GM19468 (cell line): Measurements from ENCODE around the gene GPANK1.
A peak's percentile ranks its signal among the peaks of the same experiment; 100 is the strongest.

Experiments
- ATAC-seq: cut with Tn5 transposase; IDR thresholded peaks from one replicate; pipeline ENCODE4 v1.9.1; 2021; ENCODE audit warnings: mild to moderate bottlenecking, moderate library complexity, moderate number of reproducible peaks; ENCODE audit not compliant: unreplicated experiment; ENCODE audit errors: extremely low read depth

GPANK1 gene

DNA sequence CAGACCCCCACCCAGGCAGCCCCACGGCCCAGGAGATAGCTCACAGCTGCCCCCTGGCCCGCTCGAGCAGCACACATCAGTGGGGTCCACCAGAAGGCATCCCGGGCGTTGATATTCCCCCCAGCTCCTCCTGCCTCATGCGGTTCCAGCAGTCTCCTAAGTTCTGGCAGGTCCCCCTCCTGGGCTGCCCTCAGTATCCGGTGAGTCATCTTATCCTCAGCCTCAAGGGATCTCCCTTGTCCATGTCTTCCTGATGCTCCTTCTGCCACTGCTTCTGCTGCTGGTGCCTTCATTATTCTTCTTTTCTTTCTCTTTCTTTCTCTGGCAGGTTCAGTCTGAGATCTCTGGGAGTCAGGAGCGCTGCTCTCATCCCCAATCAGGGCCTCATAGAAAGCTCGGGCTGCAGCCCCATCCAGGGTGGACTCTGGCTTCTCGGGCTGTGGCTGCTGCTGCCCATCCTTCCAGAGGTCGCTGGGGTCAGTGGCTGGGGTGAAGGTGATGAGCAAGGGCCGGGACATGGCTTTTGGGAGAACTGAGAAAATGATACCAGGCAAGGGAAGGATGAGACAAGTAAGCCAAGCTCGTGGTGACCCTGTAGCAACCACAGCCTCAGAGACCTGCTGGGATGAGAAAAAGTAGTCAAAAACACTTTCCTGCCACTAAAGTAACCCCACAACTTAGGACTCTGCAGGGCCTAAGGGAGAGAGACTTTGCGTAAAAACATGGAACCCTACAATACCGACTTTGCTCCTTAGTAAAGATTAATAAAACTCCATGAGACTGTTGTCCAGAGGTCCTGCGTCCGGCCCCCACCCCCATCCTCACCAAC is 622 bp downstream of the GPANK1 start:
- no peak for ATAC-seq

DNA sequence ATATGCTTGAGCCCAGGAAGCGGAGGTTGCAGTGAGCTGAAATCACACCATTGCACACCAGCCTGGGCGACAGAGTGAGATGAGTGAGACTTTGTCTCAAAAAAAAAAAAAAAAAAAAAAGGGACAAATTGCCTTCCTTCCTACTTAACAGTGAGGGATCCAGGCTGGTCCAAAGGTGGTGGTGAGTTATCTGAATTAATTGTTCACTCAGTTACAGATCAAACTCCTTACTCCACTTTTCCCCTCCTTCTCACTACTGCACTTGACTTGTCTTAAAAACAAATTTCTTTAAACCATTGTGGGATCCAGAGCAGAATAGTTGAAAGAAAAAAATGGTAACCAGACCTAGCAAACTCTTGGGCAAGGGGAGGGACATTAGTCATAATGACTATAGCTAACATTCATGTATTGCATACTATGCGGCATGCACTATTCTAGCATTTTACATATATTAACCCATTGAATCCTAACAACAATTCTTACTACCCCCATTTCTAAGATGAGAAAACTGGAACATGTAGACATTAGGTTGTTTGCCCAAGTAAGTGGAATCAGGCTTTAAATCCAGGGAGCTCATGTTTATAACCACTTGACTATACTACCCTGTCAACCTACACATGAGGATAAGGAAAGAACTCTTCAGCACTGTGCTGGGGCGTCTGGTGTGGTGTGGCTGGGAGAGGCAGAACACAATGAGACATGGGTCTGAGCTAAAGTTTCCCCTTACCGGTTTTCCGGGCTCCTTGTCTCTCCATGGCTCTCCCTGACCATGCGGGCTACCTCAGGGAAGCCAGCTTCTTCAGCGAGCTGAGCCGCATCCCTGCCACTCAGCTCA is 1.5 kb downstream of the GPANK1 start:
- no peak for ATAC-seq

DNA sequence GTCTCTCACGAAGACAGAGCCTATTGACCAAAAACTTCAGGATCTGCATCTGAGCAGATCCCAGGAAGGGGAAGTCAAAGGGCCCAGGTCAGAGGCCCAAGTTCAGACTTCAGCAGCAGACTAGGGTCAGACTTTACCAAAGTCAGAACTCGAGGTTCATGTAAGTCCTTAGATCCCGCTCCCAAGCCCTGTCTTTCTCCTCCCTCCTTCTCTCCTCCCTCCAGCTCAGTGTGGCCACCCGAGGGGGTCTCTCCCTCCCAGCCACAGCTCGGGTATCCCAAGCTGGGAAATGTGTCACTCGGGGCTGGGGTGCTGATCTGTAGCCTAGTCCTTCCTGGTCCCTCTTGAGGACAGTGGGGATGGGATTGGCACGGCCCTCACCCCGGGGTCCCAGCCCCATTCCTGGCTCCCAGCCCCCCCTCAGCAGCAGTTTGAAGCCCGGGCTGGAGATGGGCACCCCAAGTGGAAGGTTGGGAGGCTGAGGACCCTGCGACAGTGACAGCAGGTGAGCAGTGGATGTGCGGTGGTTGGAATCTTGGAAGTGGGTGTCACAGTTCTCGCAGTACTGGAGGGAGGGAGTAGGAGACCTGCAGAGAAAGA is 2.6 kb downstream of the GPANK1 start:
- no peak for ATAC-seq

DNA sequence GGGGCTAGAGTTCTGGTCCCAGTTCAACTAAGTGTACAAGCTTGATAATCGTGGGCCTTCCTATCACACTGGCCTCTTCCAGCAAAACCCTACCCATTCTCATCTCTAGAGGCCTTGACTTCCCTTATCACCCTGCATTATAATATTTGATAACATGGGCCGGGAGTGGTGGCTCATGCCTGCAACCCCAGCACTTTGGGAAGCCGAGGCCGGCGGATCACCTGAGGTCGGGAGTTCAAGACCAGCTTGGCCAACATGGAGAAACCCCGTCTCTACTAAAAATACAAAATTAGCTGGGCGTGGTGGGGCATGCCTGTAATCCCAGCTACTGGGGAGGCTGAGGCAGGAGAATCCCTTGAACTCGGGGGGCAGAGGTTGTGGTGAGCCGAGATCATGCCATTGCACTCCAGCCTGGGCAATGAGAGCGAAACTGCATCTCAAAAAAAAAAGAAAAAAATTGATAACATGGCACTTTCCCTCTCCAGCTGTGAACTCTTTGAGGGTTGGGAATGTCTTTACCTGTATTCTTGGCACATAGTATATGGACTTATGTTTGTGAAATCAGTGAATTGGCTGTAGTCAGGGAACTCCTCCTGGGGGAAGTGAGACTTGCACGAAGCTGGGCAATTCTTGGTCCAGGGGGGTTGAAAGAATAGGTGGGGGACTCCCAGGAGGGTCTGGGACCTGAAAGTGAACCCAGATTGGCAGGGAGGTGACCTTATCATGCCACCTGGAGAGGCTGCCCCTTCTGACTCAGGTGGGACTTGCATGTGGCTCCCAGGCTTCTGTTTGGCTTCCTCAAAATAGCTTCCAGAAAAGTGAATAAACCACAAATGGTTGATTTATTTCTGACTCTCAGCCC is 3.3 kb downstream of the GPANK1 start:
- ATAC-seq: no peak

DNA sequence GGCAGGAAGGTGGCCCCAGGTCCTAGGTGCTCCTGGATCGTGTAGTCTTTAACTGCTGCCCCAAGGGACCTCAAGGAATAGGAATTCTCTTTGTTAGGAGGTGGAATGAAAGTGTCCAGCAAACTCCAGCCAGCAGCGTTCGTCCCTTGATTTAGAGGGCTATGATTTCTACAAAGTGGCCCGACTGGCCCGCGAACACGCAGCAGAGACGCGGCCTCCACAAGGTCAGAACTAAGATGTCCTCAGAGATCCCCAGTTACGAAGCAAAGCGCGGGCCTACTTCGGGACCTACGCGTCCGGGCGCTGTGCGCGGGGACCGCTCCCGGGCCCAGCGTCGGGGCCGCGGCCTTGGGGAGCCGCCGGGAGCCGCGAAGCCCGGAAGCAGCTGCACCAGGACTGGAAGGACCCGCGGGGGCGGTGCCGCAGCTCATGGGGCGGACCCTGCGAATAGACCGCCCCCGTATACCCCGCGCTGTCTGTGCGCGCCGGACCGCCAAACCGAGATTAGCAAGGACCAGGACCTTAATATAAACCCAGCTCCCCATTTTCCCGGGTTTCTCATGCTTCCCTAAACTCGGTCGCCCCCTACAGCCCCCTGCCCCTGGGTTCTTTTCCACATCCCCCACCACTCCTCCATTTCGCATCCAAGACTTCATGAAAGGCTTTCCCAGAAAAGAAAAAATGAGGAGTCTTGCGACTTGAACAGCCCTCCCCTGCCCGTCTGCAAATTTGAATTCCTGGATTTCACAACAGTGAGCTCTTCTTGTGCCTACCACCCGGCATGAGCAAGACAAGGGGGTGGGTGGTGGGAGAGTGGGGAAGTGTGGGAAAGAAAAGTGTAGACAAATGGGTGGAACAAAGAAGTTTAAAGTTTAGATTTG is 4.2 kb downstream of the GPANK1 start, which contains the start of gene C6orf47:
C6orf47 (minus strand) TSS at position 398 of the 881 bp plus-strand sequence. CDS start 831 bp downstream, outside the sequence.
- ATAC-seq: peak; percentile 40

DNA sequence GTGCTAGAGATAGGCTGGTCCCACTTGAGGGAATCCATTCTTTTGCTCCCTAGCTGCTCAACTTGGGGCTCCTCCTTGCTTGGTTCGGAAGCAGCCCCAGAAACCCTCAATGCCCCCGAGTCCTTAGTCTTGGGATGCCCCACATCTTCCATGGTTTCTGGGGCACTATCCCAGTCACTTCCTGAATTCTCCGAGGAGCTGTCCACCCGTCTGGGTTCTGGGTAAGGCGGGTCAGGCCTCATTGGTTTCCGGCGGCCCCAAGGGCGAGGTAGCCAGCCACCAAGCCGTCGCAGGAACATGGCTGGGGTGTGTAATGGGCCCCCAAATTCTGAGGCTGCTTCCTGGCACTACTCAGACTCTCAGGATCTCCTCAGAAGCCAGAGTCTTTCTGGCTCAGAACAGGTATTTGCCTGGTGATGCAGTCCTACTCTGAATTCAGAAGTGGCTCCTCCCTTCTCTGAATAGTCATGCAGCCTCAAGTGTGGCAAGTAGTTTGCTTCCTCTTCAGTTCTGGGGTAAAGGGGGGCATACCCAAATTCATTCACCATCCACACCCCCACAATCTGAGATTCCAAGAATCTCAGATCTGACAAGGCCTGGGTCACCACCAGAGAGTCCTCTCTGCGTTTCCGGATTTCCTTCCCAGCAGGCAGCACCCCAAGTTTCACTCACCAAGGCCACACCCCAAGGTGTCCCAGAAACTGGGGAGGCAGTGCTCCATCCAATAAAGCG is 5.0 kb downstream of the GPANK1 start:
- no peak for ATAC-seq

DNA sequence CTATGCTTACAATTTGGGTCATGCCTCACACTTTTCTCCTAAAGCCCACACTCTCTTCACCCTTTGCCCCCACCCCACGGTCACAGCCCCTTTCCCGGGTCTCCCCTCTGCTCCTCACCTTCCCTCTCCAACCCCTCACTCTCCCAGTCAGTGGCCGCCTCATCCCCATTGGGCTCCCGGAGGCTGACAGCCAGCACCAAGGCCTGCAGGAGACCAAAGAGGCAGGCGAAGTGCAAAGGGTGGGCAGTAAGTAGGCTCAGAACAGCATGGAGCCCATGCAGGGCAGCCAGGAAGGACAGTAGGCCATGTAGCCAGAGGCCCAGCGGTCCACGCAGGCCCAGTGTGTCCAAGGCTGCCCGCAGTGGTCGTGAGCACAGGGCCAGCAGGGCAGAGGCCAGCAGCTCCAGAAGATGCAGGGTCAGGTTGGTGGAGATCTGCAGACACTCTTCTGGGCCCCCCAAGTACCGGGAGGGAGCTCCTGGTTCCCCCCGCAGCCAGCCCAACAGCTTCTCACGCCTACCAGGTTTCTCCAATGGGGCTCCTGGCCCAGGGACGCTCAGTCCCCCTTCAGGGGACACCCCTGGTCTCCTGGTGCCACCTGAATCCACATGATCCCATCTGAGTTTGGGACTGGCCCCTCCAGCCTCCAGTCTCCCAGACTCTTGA is 5.7 kb downstream of the GPANK1 start:
- ATAC-seq: no peak

DNA sequence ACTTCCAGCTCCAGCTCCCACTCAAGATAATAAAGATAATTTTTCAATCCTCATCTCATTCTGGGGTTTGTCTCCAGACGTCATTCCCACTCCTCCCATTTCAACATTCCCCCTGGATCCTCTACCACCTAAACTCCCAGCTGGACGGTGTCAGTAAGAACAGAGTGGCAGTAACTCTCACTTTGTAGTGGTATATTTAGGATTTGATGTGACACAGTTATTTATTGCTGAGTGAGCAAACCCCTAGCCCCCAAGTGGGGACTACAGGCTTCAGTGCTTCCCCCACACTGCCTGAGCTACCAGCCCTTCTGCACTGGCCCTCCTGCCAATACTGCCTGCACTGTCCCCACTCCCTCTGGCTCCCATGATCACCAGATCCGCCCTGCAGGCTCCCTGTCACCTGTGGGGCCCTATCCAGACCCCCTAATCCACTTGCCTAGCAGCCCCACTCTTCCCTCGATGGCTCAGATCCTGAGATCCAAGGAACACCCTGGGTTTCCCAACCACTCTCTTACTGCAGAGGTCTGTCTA is 6.6 kb downstream of the GPANK1 start:
- no peak for ATAC-seq

DNA sequence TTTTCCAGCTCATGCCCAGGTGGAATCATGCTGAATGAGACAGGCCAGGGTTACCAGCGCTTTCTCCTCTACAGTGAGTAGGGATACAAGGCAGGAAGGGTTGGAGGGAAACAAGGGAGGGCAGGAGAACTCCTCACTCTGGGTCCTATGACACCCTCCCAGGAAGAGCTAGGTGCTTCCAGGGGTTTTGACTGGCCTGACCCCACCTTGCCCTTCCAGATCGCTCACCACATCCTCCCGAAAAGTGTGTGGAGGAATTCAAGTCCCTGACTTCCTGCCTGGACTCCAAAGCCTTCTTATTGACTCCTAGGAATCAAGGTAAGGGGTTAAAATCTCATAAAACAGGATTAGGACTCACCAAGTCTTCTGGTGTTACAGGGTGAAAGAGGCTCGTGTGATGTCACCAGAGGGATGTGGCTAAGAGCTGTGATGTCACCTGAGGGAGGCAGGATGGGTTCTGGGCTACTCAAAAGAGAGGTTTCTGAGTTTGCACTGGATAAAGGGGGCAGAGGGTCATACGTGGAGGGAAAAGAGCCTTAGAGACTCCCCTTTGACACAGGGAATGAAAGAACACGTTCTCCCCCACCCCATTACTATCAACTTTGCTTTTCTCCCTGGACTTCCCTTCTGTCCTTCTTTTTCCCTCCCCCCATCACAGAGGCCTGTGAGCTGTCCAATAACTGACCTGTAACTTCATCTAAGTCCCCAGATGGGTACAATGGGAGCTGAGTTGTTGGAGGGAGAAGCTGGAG is 7.2 kb downstream of the GPANK1 start:
- ATAC-seq: no peak

DNA sequence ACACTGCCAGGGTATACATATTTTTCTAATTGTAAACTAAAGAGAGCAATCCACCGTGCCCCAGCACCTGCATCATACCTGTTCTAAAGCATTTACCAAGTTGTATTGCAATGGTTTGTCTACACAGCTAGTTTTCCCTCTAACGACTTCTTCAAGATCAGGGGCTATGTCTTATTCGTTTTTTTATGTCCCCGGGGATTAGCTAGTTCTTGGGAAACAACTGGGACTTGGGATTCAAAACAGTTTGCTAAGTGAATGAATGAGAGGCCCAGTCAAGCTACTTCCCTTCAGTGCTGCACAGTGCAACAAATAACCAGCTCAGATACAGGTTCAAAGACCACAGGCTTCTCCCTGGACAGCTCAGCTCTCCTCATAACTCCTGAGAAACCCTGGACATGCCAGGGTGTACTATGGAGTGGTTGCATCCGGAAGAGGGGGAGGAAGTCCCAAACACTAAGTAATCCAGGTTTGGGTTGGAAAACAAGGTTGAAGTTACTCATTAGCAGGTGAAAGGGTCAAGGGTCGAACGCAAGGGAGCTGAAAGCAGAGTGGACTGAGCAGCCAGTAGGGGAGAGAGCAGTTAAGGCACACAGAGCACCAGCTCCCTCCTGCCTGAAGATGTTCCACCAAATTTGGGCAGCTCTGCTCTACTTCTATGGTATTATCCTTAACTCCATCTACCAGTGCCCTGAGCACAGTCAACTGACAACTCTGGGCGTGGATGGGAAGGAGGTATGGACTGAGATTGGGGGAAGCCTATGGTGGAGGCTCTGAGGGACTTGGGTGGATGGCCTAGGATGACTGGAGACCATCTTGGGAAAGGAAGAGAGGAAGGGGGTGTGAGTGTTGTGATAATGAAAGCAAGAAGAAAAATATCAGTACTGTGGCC is 9.2 kb downstream of the GPANK1 start, which contains the start of gene APOM:
APOM (plus strand) TSS at position 546 of the 889 bp plus-strand sequence; CDS start at position 619, 73 bp downstream.
- no peak for ATAC-seq

DNA sequence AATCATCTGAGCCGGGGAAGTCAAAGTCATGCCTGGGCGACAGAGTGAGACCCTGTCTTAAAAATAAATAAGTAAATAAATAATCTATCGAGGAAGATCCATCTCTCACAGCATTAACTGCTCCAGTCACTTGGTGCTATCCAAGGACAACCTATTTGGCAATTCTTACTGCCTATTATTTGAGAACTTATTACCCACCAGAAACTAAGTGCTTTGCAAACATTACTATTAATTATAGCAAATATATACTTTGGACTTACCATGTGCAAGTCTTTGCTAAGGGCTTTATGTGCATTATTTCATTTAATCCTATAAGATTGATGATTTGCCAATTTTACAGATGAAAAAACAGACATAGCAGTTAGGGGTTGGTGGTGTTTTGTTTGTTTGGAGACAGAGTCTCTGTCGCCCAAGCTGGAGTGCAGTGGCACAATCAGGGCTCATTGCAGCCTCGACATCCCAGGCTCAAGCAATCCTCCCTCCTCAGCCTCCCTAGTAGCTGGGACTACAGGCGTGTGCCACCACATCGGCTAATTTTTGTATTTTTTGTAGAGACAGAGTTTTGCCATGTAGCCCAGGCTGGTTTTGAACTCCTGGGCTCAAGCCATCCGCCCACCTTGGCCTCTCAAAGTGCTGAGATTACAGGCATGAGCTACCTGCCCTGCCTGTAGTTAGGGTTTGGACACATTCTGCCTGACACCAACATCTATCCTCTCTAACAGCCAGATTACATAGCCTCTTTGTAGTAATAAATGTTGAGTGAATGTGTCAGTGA is 10.0 kb downstream of the GPANK1 start:
- ATAC-seq: no peak

DNA sequence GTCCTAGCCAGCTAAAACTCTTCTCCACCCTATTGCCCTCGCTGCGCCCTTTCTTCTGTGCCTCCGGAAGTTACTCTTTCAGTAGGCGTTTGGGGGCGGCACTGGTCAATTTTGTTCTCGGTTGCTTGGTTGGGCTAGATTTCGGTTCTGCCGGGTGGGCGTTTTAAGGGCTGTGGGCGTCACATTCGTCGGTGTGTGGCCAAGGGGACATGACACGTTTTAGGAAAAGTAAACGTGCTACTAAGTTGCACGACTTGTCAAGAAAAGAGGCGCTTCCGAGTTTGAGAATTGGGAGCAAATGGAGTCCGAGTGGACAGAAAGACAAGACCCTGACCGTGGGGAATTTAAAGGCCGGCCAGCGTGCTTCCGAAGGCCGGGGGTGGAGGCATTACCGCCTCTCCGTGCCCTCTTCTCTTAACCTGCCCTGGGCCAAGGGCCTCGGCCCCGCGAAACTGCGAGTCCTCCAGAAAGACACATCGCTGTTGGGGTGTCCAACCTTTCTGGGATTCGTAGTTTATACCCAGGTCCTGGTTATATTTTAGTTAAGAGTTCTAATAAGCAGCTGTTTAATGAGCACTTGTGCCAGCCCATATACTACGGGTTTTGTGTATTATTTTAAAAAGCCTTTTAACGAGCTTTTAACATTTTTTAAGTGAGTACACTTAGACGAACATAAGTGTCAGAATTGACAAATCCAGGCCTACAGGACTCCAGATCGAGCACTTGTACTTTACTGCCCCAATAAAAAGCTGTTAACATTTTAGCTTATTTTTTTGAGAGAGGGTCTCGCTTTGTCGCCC is 11.7 kb downstream of the GPANK1 start:
- no peak for ATAC-seq

DNA sequence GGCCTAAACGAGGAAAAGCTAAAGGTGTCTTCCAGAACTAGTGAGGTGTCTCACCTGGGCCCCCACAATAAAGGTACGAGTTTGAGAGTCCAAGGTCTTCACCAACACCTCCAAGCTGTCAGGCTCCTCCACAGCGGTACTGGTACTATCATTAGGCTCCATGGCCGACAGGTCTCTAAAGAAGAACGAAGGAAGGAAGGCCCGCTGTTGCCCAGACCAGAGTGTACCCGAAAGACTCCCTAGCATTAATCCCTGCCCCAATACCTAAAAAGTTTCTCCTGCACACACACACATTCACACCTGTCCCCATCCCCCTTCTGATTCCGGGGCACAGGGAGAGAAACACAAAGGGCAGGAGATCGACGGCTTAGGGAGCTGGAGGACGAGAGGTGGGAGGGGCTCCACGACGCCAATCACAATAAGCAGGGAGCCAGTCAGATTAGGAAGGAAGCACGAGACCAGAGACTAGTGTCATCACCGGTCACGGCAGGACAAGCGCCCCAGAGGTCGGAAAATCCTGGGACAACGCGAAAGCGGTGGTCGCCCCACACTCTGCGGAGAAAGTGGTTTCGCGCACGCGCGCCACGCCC is 13.1 kb downstream of the GPANK1 start:
- no peak for ATAC-seq

DNA sequence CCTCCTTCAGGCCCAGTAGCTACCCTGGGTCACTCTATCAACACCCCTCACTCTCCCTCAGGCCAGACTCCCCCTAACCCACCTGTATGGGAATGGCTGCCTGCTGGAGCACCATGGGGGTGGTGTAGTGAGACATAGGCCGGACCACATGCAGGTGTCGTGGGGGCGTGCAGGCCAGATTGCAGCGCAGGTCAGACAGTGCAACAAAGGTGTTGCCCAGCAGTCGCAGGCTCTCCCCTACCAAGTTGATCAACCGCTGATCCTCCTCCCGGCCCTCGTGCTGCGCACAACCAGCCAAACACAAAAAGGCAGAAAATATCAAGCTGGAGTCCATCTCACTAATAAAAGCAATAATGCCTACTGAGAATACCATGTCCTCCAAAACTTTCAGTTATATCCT is 19.5 kb downstream of the GPANK1 start:
- ATAC-seq: no peak
